Measurements from ENCODE around the gene ADA.

DNA sequence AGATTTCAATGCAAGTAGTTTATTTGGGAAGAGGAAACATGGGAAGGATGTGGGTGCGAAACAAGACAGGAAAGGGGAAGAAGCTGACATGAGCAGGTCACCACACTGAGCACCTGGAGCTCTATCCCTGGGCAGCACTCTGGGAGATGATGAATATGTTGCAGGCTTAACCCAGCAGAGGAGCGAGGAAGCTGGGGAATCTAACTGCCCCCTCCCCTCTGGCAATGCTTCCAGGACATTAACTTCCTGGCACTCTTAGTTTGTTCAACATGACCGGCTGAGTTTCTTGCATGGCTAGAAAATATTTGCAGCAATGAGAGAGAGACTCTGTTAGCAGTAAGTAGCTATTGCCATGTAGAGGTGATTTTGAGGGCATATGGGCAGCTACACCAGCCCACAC, 4.9 kb upstream of the ADA start:
- TF ChIP-seq, protein P1, sequence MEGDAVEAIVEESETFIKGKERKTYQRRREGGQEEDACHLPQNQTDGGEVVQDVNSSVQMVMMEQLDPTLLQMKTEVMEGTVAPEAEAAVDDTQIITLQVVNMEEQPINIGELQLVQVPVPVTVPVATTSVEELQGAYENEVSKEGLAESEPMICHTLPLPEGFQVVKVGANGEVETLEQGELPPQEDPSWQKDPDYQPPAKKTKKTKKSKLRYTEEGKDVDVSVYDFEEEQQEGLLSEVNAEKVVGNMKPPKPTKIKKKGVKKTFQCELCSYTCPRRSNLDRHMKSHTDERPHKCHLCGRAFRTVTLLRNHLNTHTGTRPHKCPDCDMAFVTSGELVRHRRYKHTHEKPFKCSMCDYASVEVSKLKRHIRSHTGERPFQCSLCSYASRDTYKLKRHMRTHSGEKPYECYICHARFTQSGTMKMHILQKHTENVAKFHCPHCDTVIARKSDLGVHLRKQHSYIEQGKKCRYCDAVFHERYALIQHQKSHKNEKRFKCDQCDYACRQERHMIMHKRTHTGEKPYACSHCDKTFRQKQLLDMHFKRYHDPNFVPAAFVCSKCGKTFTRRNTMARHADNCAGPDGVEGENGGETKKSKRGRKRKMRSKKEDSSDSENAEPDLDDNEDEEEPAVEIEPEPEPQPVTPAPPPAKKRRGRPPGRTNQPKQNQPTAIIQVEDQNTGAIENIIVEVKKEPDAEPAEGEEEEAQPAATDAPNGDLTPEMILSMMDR (IDR thresholded peaks at IDR 0.05; ENCODE audit: low read depth, low read length, poor library complexity, severe bottlenecking) = no peak
- TF ChIP-seq EZH2phosphoT487 (IDR thresholded peaks at IDR 0.05; ENCODE audit: borderline replicate concordance, low read length) = no peak

All from DOHH2 (cell line).